HG02884 (cell line): ENCODE measurements around the gene GRM8.

Experiments used
- ATAC-seq: cut with Tn5 transposase; IDR thresholded peaks from one replicate; pipeline ENCODE4 v1.9.1; 2021; ENCODE audit warnings: mild to moderate bottlenecking, moderate library complexity; ENCODE audit not compliant: unreplicated experiment

The GRM8 gene

GRCh38 chr7:126450269-126450671 lies 802.5 kb downstream of the GRM8 start:
- ATAC-seq, result peak; percentile 93

GRCh38 chr7:126449611-126450268 lies 803.0 kb downstream of the GRM8 start:
- peak; percentile 10 for ATAC-seq

GRCh38 chr7:126447984-126448383 lies 804.8 kb downstream of the GRM8 start:
- no peak for ATAC-seq

- ATAC-seq, result no peak
These were observed 806.8 kb downstream of the GRM8 start for GRCh38 chr7:126445991-126446390.

GRCh38 chr7:126443951-126444350 lies 808.8 kb downstream of the GRM8 start:
- ATAC-seq, result no peak

GRCh38 chr7:126442908-126443307 lies 809.8 kb downstream of the GRM8 start:
- ATAC-seq, result no peak

GRCh38 chr7:126441745-126442144 lies 811.0 kb downstream of the GRM8 start:
- no peak for ATAC-seq

- no peak for ATAC-seq
These were observed 812.2 kb downstream of the GRM8 start for GRCh38 chr7:126440542-126440941.

GRCh38 chr7:126436213-126436868 lies 816.4 kb downstream of the GRM8 start:
- no peak for ATAC-seq

- ATAC-seq, result no peak
These were observed 826.1 kb downstream of the GRM8 start for GRCh38 chr7:126426652-126427051.

GRCh38 chr7:126424985-126425384 lies 827.8 kb downstream of the GRM8 start:
- ATAC-seq, result no peak

- no peak for ATAC-seq
These were observed 833.7 kb downstream of the GRM8 start for GRCh38 chr7:126419047-126419446.

GRCh38 chr7:126411821-126412383 lies 840.8 kb downstream of the GRM8 start:
- no peak for ATAC-seq

- no peak for ATAC-seq
These were observed 841.5 kb downstream of the GRM8 start for GRCh38 chr7:126411032-126411820.

GRCh38 chr7:126403040-126403439 lies 849.7 kb downstream of the GRM8 start:
- no peak for ATAC-seq

GRCh38 chr7:126401918-126402317 lies 850.8 kb downstream of the GRM8 start:
- no peak for ATAC-seq

GRCh38 chr7:126398851-126399529 lies 853.8 kb downstream of the GRM8 start:
- ATAC-seq, result no peak

- no peak for ATAC-seq
These were observed 854.5 kb downstream of the GRM8 start for GRCh38 chr7:126398285-126398684.

- ATAC-seq, result no peak
These were observed 858.3 kb downstream of the GRM8 start for GRCh38 chr7:126394406-126394805.
